ENCODE data around the gene DOK7. TPM values are rescaled to one million over a fixed set of nuclear protein-coding genes. Genes with fewer than 3 reads are reported as not detected.

Gene DOK7
- total RNA-seq, 1 experiment from 2014 or later: 0.26 TPM

- Histone ChIP-seq H3K27me3 (ENCODE audit: insufficient read depth, low read length) (no peaks in the 10 kb centered on the region; the same call in 1 of the 2 replicates), H4K8ac (replicated peaks; ENCODE audit: insufficient read length, low read depth, low read length) (no peak overlapping the region), H2AFZ (ENCODE audit: low read length) (no peak overlapping the region), H3K56ac (ENCODE audit: insufficient read length, low read depth, low read length) (no peak overlapping the region), H3K4me2 (ENCODE audit: insufficient read depth, insufficient read length, low read length) (no peak overlapping the region), H3K23me2 (ENCODE audit: insufficient read length, low read depth, low read length, poor library complexity, severe bottlenecking) (no peaks in the 10 kb centered on the region), H3K18ac (ENCODE audit: insufficient read length, low read depth, low read length) (no peak overlapping the region), H4K91ac (ENCODE audit: insufficient read length, low read depth, low read length) (no peak overlapping the region), H3K4me1 (ENCODE audit: insufficient read depth, low read length) (no peaks in the 10 kb centered on the region), H3K4ac (ENCODE audit: low read depth, low read length) (no peak overlapping the region), H3K9me3 (ENCODE audit: control insufficient read depth, low read depth, low read length) (no peaks in the 10 kb centered on the region), H3K79me2 (ENCODE audit: insufficient read depth, low read length) (no peaks in the 10 kb centered on the region), H2BK15ac (ENCODE audit: low read depth, low read length) (no peak overlapping the region), H3K23ac (ENCODE audit: insufficient read length, low read depth, low read length) (no peak overlapping the region), H2BK12ac (ENCODE audit: insufficient read length, low read depth, low read length) (no peak overlapping the region), H3K79me1 (ENCODE audit: insufficient read depth, low read depth, low read length, poor library complexity, severe bottlenecking) (no peaks in the 10 kb centered on the region), H3K14ac (ENCODE audit: insufficient read depth, low read length) (no peak overlapping the region), H3K9ac (ENCODE audit: extremely low read depth, insufficient read length, low read length) (no peak overlapping the region), H2BK5ac (ENCODE audit: insufficient read length, low read length) (no peak overlapping the region), H2BK20ac (ENCODE audit: low read depth, low read length, poor library complexity, severe bottlenecking) (no peak overlapping the region), H4K20me1 (ENCODE audit: control insufficient read depth, insufficient read depth, insufficient read length) (no peaks in the 10 kb centered on the region), H3K27ac (ENCODE audit: insufficient read length, low read depth, low read length) (no peak overlapping the region), H2AK5ac (ENCODE audit: insufficient read length, low read length) (no peak overlapping the region), H2BK120ac (ENCODE audit: low read depth, low read length, poor library complexity, severe bottlenecking) (no peak overlapping the region), H4K5ac (ENCODE audit: insufficient read length, low read depth, low read length) (no peak overlapping the region), H3T11ph (ENCODE audit: low read length) (no peak overlapping the region)
- DNase-seq: no peak
- no CpG with 5 or more reads among the region's 22 CpGs for WGBS (ENCODE audit: extremely low coverage, insufficient read length, low lambda C conversion rate)
- Mint-ChIP-seq H3K27me3 (ENCODE audit: low read depth) (peaks cover 90% of the 10 kb centered on the region), H3K9me3 (no peaks in the 10 kb centered on the region), H3K27ac (no peak overlapping the region), H3K36me3 (ENCODE audit: insufficient read depth in 1 of 3, low read depth in 3 of 3) (no peaks in the 10 kb centered on the region), H3K4me3 (no peak overlapping the region), H3K4me1 (peaks cover 5 to 12% of the 10 kb centered on the region in 2 experiments)
- TF ChIP-seq CTCF (conservative IDR thresholded peaks at IDR 0.05): no peak
Measured at GRCh38 chr4:3475713-3476260, 12.7 kb downstream of the DOK7 start.

Measured in H9 (cell line).